GM21381 (cell line): ENCODE data around the gene DYDC2.

ENCODE experiments used
- ATAC-seq: cut with Tn5 transposase; IDR thresholded peaks from one replicate; pipeline ENCODE4 v1.9.1; 2021; ENCODE audit warnings: mild to moderate bottlenecking, moderate library complexity; ENCODE audit not compliant: unreplicated experiment

Gene DYDC2

GRCh38 chr10:80365510-80365909 is 8.9 kb downstream of the DYDC2 start:
- no peak for ATAC-seq

GRCh38 chr10:80371467-80371866 is 14.9 kb downstream of the DYDC2 start:
- no peak for ATAC-seq

GRCh38 chr10:80372675-80373074 is 16.1 kb downstream of the DYDC2 start:
- no peak for ATAC-seq

- ATAC-seq = no peak
Measured at GRCh38 chr10:80373502-80373901, 16.9 kb downstream of the DYDC2 start.

- ATAC-seq = no peak
Measured at GRCh38 chr10:80379701-80380100, 23.1 kb downstream of the DYDC2 start.

GRCh38 chr10:80380185-80380584 is 23.6 kb downstream of the DYDC2 start:
- no peak for ATAC-seq

GRCh38 chr10:80382989-80383388 is 26.4 kb downstream of the DYDC2 start:
- no peak for ATAC-seq

GRCh38 chr10:80390740-80391139 is 34.2 kb downstream of the DYDC2 start:
- no peak for ATAC-seq

GRCh38 chr10:80392250-80392649 is 35.7 kb downstream of the DYDC2 start:
- ATAC-seq = no peak

- no peak for ATAC-seq
Measured at GRCh38 chr10:80394358-80394916, 37.9 kb downstream of the DYDC2 start.

- no peak for ATAC-seq
Measured at GRCh38 chr10:80397014-80397413, 40.4 kb downstream of the DYDC2 start.

GRCh38 chr10:80400136-80400804 is 43.7 kb downstream of the DYDC2 start:
- ATAC-seq = no peak

- ATAC-seq = no peak
Measured at GRCh38 chr10:80405035-80405434, 48.5 kb downstream of the DYDC2 start.

- no peak for ATAC-seq
Measured at GRCh38 chr10:80405626-80406025, 49.0 kb downstream of the DYDC2 start.

GRCh38 chr10:80406204-80406603 is 49.6 kb downstream of the DYDC2 start:
- ATAC-seq = no peak

- ATAC-seq = peak; percentile 20
Measured at GRCh38 chr10:80407812-80408241, 51.2 kb downstream of the DYDC2 start.

- ATAC-seq = peak; percentile 97
Measured at GRCh38 chr10:80408242-80409101, 51.9 kb downstream of the DYDC2 start, which contains the start of gene PRXL2A. PRXL2A (plus strand) TSS chr10:80408551; CDS start chr10:80420468, 11,917 bp downstream.

- ATAC-seq = no peak
Measured at GRCh38 chr10:80409121-80409520, 52.5 kb downstream of the DYDC2 start.

GRCh38 chr10:80410122-80410521 is 53.5 kb downstream of the DYDC2 start:
- no peak for ATAC-seq

- ATAC-seq = no peak
Measured at GRCh38 chr10:80410578-80411145, 54.1 kb downstream of the DYDC2 start.

- no peak for ATAC-seq
Measured at GRCh38 chr10:80411267-80411668, 54.7 kb downstream of the DYDC2 start.
